GOT3 (cell line): ENCODE results near the gene RGL4.

ENCODE experiments used
- DNase-seq: peaks from one replicate; lab custom pipeline; 2025; ENCODE audit warnings: mixed read lengths; lab: John Stamatoyannopoulos, UW

Gene RGL4

DNA sequence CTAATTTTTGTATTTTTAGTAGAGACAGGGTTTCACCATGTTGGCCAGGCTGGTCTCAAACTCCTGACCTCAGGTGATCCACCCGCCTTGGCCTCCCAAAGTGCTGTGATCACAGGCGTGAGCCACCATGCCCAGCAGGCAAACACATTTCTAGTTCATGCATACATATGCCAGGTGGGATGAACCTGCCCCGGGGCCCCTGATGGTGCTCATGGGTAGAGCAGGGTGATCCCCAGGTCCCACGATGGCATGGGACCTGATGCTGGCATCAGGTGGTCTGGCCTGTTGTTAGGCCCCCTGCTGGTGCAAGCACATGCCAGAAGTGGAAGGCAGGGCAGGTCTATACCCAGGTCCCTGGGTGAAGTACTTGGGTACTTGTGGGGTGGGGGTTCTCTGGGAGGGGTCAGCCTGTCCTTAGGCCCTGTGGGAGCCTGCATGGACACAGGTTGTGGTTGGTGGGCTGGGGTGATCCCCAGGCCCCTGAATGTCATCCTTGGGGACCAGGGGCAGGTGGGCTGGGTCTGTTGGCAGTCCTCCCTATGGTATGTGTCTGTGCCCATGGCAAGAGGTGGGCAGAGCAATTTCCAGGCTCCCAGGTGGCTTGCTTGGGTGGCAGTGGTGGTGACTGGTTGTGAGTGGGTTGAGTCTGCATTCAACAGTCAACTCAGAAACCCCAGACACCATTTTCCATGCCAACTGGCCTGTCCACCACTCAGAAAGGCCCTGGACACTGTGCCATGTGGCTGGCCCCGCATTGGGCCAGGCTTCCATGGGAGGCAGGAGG is 9.6 kb upstream of the RGL4 start:
- DNase-seq: no peak

DNA sequence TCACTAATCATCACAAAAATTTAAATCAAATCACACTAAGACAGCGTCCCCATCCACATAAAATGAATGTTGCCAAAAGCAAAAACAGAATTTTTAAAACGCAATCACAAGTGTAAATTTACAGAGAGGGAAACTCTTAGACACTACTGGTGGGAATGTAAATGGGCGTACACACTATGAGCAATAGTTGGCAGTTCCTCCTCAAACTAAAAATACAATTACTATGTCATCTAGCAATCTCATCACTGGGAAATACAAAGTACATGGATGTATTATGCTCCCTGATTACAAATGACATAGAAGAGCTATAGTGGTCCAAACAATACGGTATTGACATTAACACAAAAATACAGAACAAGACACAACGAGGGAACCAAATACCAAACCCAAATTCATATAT is 8.7 kb upstream of the RGL4 start:
- no peak for DNase-seq

DNA sequence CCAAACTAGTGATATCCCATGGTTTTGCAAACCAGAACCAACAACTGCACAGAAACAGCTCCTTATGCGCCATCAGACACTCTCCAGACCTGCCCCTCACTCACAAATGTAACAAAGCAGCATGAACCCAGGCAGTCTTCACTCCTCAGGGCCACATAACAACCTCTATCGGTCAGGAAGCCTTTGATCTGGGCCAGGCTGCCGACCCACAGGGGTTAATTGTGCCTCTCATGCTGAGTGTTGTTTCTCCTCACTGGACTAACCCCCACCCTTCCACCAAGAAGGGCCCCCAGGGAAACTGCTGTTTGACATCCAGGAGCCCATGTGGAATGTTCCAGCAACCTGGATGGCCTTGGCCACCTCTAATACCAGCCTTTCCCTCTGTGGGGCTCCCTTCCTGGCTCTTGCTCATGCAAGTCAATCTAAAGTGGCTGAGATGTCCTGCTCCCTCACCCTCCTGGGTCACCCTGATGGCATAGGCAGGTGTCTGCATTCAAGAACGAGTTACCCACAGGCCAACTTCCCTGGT is 7.9 kb upstream of the RGL4 start:
- DNase-seq: no peak

DNA sequence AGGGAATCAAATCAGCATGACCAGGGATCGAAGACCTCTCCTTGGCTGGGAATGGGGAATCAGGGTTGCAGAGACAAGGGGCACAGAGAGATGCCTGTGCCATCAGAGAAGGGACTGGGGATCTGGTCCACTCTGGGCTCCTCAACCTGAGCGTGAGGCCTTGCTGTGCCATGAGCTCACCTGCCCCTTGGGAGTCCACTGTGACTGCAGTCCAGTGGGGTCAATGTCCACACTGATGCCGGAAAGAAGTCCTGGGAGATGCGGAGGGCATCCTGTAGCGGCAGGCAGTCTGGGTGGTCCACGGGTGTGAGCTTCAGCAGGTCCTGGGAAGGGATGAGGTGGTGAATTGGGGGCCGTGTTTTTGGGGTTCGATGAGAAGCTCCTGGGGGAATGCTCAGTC is 7.3 kb upstream of the RGL4 start:
- no peak for DNase-seq

DNA sequence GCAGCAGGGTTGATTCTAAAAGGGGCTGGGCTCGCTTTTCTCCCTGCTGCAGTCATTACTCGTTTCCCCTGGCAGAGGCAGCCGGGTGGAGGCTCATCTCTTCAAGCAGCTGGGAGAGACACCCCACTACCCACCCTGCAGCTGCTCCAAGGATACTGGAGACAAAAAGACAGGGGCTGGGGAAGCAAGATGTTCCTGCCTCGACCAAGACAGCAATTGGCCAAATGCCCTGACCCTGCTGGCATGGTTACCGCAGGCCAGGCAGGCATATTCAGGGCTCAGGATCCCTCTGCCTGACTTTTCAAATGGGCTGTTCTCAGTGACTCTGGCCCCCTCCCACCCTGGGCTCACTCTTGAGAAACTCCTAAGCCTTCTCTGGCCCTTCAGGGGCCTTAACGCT is 6.8 kb upstream of the RGL4 start:
- DNase-seq: no peak

DNA sequence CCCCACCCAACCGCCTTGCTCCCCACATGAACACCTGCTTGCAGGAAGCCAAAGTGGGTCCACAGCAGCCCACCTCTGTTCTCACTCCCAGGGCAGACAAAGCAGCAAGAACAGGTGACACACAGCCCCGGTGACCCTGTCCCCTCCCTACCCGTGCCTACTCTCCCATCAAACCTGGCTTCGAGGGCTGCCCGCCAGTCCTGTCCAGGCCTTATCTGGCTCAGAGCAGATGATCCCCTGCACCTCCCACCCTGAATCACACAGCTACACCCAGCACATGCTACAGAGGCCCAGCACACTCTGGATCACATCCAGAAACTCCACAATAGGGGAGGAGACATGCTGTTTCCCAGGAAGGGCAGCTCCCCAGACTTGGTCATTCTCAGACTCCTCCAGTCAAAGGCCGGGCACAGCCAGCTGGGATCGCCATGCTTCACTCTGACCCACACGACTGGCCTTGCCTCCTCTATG is 6.2 kb upstream of the RGL4 start:
- DNase-seq: no peak

DNA sequence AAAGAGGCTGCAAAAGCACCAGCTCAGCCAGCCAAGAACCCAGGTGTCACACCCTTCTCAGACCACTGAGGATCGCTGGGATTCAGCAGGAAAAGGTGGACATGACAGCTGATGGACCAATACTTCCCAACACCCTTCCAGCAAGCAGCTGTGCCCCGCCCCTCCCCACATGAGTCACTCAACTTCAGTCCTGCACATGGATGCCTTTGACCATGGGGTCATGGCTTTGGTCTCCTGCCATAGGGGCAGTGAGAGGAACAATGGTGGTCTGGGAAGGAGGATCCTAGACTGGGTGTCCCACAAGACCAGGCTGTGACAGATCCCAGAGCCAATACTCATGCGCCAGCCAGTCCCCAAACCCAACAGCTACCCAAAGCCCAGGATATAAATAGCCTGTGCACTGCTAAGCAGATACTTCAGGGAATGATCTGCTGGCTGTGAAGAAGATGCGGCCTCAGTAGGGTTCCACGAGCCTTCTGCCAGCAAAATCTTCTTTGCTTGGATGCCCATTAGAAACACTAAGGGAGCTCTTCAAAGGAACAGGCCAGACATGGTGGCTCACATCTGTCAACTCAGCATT is 5.5 kb upstream of the RGL4 start:
- DNase-seq: no peak

DNA sequence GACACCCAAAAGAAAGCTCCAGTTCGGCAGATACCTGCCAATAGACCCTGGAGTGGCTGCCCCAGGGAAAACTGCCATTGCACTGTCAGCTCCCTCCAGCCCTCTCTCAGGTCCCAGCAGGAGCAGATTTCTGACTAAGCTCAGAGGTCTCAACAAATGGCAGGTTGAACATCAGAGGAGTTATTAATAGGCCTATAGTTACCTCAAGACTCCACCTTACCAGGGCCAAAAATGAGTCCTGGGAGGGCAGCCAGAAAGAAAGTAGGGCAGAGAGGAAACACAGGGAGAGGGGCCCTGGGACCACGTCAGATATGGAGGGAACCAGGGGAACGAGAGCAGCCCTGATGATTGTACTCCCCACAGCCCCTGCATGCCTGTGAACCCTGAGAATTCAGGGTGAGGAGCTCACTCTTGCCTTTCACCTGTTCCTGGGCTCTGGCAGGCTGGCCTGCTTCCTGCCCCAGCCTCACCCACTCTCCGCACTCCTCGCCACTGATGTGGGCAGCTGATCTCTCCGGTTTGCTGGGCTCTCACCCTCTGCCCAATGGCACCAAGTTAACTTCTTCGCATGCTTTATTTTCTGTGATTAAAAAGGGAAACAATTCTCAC is 4.3 kb upstream of the RGL4 start:
- no peak for DNase-seq

DNA sequence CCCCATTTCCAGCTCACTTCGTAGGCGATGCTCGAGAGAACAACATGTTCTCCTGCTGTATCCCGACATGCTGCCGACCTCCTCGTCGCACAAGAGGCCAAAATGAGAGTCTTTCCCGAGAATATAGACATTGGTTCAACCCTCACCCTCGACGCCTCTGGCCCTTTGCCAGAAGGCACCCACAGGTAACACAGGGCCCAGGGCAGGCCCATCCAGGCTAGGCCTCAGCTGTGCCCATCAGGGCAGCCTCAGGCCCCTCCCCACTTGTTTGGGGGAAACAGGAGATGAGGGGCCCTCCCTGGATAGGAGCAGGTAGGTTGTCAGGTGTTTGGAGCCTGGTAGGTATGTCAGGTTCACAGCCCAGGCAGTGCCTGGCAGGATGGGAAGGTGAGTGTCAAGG is 2.7 kb upstream of the RGL4 start:
- no peak for DNase-seq

DNA sequence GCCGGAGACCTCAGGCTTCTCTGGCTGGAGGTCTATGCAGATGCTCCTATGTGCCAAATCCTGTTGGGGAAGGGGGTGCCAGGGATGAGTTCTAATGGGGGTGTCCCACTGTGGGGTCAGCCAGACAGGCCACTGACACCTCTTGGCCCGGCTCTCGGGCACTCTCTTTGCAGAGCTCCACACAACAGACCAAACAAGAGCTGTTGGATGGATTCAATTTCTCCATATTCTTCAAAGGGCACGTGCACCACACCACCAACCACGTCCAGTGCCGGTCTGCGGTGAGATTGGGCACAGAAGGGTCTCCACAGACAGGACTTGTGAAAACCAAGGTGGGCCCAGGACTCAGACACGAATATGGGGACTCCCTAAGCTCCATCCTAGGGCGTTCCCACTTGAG is 2.2 kb upstream of the RGL4 start:
- no peak for DNase-seq

DNA sequence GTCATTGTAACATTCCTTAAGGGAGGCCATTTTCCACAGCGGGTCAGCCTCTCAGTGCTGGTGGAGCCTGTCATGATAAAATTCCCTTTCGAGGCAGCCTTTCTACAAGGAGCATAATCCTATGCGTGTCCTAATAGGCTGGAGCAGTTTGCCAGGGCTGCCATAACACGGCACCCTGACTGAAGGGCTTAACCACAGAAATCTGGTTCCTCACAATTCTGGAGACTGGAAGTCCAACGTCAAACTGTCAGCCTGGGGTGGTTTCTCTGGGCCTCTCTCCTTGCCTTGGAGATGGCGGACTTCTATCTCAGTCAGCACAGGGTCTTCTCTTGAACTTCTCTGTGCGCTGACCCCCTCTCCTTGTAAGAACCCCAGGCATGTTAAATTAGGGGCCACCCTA is 1.4 kb upstream of the RGL4 start:
- DNase-seq: no peak

DNA sequence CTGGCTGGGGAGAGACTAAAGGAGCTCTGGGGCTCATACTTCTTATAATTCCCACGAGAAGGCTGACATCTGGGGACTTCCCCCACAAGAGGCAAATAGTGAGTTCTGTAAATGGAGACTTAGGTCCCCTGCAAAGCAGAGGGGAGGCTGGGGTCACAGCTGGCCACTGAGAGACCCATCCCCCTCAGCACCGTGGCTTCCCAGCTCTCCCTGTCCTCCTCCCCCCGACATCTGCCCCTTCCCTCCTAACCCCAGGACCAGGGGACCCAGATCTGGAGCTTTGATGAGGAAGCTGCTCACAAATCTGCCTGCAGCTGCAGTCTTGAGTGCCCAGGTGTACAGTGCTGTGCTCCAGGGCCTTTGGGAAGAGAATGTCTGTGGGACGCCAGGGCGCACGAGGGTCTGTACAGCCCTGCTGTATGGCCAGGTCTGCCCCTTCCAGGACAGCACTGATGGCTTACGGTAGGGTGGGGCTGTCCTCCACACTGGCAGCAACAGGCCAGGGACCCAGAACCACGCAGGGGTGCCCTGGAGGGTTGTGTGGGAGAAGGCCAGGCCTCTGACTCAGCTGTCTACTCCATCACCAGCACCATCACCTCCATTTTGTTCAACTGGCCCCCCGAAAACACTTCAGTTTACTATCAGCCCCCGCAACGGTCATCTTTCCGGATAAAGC is 1.1 kb downstream of the RGL4 start:
- DNase-seq: no peak

DNA sequence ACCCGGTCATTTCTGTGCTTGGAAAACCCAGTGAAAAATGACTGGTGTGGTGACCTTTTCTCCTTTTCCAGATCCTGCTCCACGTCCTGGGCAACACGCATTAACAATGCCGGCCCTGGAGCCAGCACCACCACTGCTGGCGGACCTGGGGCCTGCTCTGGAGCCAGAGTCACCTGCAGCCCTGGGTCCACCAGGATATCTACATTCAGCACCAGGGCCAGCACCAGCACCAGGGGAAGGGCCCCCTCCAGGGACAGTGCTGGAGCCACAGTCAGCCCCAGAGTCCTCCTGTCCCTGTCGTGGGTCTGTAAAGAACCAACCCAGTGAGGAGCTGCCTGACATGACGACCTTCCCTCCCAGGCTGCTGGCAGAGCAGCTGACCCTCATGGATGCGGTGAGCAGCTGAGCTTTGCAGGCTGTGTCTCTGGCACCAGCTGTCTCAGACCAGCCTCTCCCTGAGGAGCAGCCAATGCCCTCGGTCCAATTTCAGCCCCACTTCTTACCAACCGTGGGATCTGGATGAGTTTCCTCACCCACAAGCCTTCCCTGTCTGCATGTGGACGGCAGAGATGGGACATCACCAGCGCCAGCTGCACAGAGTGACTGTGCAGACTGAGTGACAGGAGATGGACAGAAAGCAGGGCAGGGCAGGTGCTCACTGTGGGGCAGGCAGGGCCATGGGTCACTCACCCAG is 1.9 kb downstream of the RGL4 start:
- no peak for DNase-seq

DNA sequence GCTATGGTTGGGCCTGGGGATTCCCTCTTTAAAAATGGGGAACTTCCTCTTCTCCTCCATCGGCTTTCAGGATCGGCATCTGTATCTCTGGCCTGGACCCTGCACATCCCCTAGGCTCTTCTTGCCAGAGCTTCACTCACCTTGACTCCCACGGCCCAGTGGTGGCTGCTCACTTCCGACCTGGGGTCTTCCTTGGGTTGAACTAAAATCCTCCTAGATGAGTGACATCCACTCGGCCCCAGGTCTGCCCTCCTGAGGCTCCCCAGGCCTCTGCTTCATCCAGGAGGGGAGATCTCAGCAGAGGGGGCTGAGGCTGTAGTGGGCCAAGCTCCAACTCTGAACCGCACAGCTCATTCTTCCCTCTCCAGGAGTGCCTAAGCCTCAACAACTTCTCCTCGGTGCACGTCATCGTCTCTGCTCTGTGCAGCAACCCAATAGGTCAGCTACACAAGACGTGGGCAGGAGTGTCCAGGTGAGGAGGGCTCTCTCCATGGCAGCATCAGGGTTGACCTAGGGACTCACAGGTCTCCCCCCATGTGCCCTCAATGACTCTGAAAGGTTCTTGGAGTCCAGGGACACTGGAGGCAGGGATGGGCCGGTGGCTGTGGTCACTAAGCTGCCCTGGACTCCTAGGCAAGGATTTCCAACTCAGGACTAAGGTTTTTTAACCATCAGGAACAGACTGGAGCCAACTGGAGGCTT is 3.3 kb downstream of the RGL4 start:
- DNase-seq: no peak

DNA sequence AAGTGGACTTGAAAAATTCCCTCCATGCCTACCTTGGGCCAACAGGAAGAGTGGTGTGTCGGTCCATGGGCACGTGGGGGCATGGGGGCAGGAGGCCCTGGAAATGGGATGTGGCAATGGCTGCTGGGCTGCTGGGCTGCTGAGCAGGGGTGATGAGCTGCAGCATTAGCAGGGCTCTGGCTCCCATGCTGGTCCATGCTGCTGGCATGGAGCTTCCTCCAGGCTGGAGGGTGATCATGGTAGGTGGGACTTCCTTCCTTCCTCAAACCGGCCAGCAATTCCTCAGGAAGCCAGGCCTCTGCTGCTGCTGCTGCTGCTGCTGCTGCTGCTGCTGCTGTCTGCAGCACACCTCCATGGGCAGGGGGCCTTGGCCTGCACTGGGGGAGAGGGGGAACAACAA is 4.3 kb downstream of the RGL4 start:
- DNase-seq: no peak

DNA sequence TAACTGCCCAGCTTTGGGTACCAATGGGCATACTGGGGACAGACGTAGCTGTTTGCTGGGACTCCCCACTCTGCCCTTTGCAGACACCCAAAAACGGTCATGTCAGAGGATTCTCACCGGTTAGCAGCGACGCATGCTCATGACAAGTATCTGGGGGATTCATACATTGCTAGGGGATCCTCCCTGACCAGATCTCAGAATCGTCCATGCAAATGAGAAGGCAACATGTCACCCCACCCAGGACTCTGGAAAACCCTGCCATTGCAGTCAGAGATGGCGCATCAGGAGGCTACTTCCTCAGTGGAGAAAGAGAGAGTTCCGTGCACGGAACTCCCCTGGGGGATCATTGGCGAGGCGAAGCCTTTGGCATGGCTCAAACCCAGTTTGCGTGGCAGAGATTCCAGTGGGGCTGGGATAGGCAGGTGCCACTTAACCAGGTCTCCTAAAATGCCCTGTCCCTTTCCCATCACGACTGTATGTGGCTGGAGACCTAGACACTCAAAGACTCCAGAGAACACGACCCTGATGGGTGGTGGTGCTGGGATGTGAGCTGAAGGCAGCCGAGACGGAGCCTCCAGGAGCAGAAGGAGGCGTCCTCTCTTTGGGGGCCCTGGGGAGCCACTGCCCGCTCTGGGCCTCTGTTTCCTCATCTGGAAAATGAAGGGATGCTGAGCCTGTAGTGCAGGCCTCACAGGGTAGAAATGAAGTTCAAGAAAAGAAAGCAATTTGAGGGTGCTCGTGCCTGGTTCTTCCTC is 4.9 kb downstream of the RGL4 start:
- no peak for DNase-seq

DNA sequence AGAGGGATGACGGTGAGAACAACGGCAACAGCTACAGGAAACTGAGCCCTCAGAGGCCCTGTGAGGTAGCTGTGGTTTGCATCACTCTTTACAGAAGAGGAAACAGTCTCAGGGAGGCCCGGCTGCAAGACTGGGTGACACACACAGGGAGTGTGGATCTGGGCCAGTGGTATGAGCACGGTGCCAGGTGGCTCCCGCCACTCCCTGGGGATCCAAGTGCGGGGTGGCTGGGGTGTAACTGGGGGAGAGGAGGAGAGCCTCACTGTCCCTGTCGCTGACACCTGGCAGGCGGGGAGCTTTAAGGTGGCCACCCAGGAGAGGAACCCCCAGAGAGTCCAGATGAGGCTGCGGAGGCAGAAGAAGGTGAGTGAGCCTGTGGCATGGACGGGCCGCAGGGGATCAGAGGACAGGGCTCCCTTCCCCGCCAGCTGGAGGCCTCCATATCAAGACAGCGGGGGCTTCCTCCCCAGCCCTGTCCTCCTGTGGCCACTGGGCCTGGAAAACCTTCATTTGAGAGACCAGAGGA is 5.6 kb downstream of the RGL4 start:
- no peak for DNase-seq

DNA sequence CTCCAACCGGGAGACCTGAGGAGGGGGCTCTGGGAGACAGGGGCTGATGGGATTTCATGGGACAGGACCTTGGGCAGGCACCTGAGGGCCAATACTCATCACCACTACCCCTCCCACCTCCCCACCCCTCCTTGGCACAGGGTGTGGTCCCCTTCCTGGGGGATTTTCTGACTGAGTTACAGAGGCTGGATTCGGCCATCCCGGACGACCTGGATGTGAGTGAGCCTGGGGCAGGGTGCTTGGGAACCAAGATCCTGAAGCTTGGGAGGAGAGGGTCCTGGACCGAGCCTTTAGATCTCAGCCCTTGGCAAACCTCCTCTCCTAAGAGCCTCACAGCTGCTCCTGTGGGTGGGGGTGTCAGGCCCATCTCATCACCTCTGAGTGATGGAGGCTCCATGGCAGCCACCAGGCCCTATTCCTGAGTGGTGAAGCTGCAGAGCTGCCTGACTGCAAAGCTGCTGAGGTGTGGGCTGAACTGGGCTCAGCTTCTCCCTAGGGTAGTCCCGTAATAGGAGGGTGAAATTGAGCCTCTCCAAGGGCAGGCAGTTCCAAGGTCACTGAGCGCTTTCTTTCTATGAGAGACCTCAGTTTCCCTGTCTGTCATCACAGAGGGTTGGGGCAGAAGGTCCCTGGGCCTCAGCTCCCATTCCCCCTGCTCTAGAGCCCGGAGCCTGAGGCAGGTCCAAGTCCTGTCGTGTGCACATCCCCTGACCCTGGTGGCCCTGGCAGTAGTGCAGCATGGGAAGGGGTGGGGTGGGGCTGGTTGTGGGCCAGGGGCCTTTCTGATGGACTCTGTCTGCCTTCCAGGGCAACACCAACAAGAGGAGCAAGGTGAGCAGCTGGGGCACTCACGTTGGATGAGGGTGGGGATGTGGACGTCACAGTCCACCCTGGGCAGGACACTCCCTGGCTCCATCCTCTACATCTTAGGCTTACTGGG is 6.5 kb downstream of the RGL4 start:
- DNase-seq: no peak

DNA sequence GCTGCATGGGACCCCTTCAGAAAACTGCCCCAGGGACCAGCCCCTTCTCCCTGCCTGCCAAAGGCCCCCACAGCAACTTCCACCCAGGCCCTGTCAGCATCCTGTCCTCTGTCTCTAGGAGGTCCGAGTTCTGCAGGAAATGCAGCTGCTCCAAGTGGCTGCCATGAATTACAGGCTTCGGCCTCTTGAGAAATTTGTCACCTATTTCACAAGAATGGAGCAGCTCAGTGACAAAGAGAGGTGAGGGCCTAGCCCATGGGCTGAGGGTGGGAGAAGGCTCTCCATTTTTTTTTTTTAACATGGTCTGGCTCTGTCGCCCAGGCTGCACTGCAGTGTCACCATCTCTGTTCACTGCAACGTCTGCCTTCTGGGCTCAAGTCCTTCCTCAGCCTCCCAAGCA is 7.3 kb downstream of the RGL4 start:
- DNase-seq: no peak
